HepG2 (cell line): ENCODE results near the gene BPIFB6. TPM values are rescaled to one million over a fixed set of nuclear protein-coding genes. Genes with fewer than 3 reads are reported as not detected.
A peak's percentile ranks its signal among the peaks of the same experiment; 100 is the strongest.

ENCODE experiments used
- BCL6 ChIP-seq: IDR thresholded peaks from 2 replicates; pipeline ENCODE4 v1.6.1; 2016; ENCODE audit warnings: missing genetic modification reagents, missing compliant biosample characterization
- EHMT2 ChIP-seq: fragments of 200-600 bp; sonication (generic); IDR thresholded peaks from 2 replicates; pipeline ENCODE4 v1.7.0; 2017; ENCODE audit warnings: antibody characterized with exemption, low read depth, low read length, borderline replicate concordance
- KLF16 ChIP-seq, 2 experiments: sonication (generic) in 1 of 2; formaldehyde crosslinking in 1 of 2; IDR thresholded peaks; 2 replicates each; pipeline versions ENCODE4 v1.6.1 to v1.8.0; 2016 to 2023; ENCODE audit warnings: missing genetic modification reagents in 2 of 2, missing compliant biosample characterization in 1 of 2
- MZF1 ChIP-seq: sonication (generic); formaldehyde crosslinking; IDR thresholded peaks from 2 replicates; pipeline ENCODE4 v1.8.1; 2023; ENCODE audit warnings: mild to moderate bottlenecking, missing genetic modification reagents, borderline replicate concordance
- PRDM4 ChIP-seq: sonication (generic); formaldehyde crosslinking; IDR thresholded peaks from 2 replicates; pipeline ENCODE4 v1.9.0; 2021; ENCODE audit warnings: missing genetic modification reagents, borderline replicate concordance
- RERE ChIP-seq: IDR thresholded peaks from 2 replicates; pipeline ENCODE4 v1.6.1; 2016; ENCODE audit warnings: low read depth, missing genetic modification reagents, missing compliant biosample characterization
- YEATS4 ChIP-seq: sonication (generic); formaldehyde crosslinking; IDR thresholded peaks from 2 replicates; pipeline ENCODE4 v1.4.0; 2020; ENCODE audit warnings: missing genetic modification reagents, borderline replicate concordance
- ZKSCAN1 ChIP-seq: fragments of 150-350 bp; IDR thresholded peaks from 2 replicates; pipeline ENCODE4 v1.6.1; 2014; ENCODE audit warnings: low read length
- ZNF589 ChIP-seq: sonication (generic); formaldehyde crosslinking; conservative IDR thresholded peaks from 2 replicates; pipeline ENCODE4 v1.8.0; 2022; ENCODE audit warnings: mild to moderate bottlenecking, moderate library complexity, missing genetic modification reagents
- polyA plus RNA-seq, 8 experiments: library from polyadenylated mRNA; depleted of rRNA in 3 of 8; stranded (reverse) in 7 of 8; unstranded in 1 of 8; fragments of >200 nt; fragmentation: Illumina TruSeq in 4 of 8; extraction: Trizol in 4 of 8; gene quantifications; 2 replicates each; pipeline versions ENCODE4 v1.2.1 to v1.2.3, GENCODE V29; 2011 to 2016; ENCODE audit warnings: low read depth in 4 of 8, missing spikeins in 1 of 8, mixed read lengths in 1 of 8; ENCODE audit not compliant: insufficient read depth in 1 of 8
- total RNA-seq, 5 experiments: library from RNA; depleted of rRNA; stranded (reverse); fragments of >200 nt; fragmentation: Illumina TruSeq; extraction: Trizol; gene quantifications; 2 replicates each; pipeline ENCODE4 v1.2.3, GENCODE V29; 2016; ENCODE audit warnings: low read depth in 1 of 5
- TF ChIP-seq, protein P1 (sequence below): sonication (generic); formaldehyde crosslinking; IDR thresholded peaks from 2 replicates; pipeline ENCODE4 v1.9.0; 2021; ENCODE audit warnings: missing genetic modification reagents, mild to moderate bottlenecking, borderline replicate concordance
- TF ChIP-seq, protein P2 (sequence below): sonication (generic); formaldehyde crosslinking; IDR thresholded peaks from 2 replicates; pipeline ENCODE4 v1.4.0; 2020; ENCODE audit warnings: missing genetic modification reagents
- TF ChIP-seq, protein P3 (sequence below): sonication (generic); formaldehyde crosslinking; IDR thresholded peaks from 2 replicates; pipeline ENCODE4 v1.4.0; 2020; ENCODE audit warnings: missing genetic modification reagents

Gene BPIFB6
- total and polyA plus RNA-seq, 2 of the 13 experiments (the other 11 are each of a cell fraction or from before 2014, with no cell fraction given), result 0.13 to 1.7 TPM

DNA sequence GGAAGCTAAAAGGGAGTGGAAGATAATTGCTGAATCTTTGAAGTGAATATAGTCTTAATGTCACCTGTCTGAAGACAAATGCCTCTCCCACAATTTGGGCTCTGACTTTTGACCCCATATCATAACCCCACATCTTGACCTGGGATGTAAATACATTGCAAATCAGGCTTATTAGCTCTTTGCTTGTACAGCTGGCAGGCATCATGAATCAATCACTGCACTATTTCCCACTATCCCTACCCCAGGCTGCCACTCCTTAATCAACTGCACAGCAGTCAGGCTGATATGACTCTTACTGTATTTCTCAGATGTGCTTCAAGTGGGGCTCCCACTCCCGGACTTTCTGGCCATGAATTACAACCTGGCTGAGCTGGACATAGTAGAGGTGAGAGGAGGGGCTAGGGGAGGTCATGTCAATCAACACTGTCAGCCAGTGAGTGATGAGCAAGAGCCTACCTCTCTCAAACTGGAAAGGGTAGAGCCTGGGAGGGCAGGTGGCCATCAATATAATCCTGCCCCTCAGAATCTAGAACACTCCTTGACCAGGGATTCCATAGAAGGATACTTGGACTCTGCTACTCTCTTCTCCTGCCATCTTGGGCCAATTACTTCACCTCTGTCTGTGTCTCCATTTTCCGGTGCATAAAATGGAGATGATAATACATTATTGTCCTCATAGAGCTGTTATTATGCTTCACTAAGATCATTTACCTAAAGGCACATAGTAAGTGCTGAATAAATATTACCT, 11.7 kb downstream of the BPIFB6 start (continued):
- TF ChIP-seq, protein P1, sequence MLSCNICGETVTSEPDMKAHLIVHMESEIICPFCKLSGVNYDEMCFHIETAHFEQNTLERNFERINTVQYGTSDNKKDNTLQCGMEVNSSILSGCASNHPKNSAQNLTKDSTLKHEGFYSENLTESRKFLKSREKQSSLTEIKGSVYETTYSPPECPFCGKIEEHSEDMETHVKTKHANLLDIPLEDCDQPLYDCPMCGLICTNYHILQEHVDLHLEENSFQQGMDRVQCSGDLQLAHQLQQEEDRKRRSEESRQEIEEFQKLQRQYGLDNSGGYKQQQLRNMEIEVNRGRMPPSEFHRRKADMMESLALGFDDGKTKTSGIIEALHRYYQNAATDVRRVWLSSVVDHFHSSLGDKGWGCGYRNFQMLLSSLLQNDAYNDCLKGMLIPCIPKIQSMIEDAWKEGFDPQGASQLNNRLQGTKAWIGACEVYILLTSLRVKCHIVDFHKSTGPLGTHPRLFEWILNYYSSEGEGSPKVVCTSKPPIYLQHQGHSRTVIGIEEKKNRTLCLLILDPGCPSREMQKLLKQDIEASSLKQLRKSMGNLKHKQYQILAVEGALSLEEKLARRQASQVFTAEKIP (CRISPR knock-in tag), result no peak
- TF ChIP-seq ZKSCAN1 (no peak; the same call in 1 of the 2 replicates), MZF1 (CRISPR knock-in tag) (no peak), YEATS4 (CRISPR knock-in tag) (no peak), PRDM4 (no peak), KLF16 (CRISPR knock-in tag; IDR thresholded peaks at IDR 0.05) (no peak), RERE (CRISPR knock-in tag) (no peak), BCL6 (CRISPR knock-in tag) (no peak), EHMT2 (no peak), ZNF589 (CRISPR knock-in tag) (no peak)
- TF ChIP-seq, protein P2, sequence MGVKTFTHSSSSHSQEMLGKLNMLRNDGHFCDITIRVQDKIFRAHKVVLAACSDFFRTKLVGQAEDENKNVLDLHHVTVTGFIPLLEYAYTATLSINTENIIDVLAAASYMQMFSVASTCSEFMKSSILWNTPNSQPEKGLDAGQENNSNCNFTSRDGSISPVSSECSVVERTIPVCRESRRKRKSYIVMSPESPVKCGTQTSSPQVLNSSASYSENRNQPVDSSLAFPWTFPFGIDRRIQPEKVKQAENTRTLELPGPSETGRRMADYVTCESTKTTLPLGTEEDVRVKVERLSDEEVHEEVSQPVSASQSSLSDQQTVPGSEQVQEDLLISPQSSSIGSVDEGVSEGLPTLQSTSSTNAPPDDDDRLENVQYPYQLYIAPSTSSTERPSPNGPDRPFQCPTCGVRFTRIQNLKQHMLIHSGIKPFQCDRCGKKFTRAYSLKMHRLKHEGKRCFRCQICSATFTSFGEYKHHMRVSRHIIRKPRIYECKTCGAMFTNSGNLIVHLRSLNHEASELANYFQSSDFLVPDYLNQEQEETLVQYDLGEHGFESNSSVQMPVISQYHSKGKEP, result no peak
- TF ChIP-seq, protein P3, sequence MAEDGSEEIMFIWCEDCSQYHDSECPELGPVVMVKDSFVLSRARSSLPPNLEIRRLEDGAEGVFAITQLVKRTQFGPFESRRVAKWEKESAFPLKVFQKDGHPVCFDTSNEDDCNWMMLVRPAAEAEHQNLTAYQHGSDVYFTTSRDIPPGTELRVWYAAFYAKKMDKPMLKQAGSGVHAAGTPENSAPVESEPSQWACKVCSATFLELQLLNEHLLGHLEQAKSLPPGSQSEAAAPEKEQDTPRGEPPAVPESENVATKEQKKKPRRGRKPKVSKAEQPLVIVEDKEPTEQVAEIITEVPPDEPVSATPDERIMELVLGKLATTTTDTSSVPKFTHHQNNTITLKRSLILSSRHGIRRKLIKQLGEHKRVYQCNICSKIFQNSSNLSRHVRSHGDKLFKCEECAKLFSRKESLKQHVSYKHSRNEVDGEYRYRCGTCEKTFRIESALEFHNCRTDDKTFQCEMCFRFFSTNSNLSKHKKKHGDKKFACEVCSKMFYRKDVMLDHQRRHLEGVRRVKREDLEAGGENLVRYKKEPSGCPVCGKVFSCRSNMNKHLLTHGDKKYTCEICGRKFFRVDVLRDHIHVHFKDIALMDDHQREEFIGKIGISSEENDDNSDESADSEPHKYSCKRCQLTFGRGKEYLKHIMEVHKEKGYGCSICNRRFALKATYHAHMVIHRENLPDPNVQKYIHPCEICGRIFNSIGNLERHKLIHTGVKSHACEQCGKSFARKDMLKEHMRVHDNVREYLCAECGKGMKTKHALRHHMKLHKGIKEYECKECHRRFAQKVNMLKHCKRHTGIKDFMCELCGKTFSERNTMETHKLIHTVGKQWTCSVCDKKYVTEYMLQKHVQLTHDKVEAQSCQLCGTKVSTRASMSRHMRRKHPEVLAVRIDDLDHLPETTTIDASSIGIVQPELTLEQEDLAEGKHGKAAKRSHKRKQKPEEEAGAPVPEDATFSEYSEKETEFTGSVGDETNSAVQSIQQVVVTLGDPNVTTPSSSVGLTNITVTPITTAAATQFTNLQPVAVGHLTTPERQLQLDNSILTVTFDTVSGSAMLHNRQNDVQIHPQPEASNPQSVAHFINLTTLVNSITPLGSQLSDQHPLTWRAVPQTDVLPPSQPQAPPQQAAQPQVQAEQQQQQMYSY (CRISPR knock-in tag), result peak; percentile 81; the same call in 1 of the 2 replicates
